Thyroid gland (tissue), 4 donors: ENCODE measurements around the gene BEND6. TPM values are rescaled to one million over a fixed set of nuclear protein-coding genes. Genes with fewer than 3 reads are reported as not detected.
"Not testable (repeated sequence)": the region's sequence is repeated elsewhere in the genome, so short reads cannot be mapped to it uniquely, and the experiment has no call there.

Experiments
- DNase-seq, 2 donors: peaks; one replicate each; pipeline ENCODE4 v3.0.0-alpha.2; 2019
- H3K27ac ChIP-seq, 3 donors: fragments of 200-600 bp; sonication (generic); 1 replicate in 2 of 3; 2 replicates in 1 of 3; pipeline ENCODE4 v1.5.1; 2016 to 2019; ENCODE audit warnings: mild to moderate bottlenecking in 1 of 3, moderate library complexity in 1 of 3
- H3K27me3 ChIP-seq: fragments of 200-600 bp; sonication (generic); one replicate; pipeline ENCODE4 v1.5.1; 2019
- H3K36me3 ChIP-seq, 2 donors: fragments of 200-600 bp; sonication (generic); one replicate each; pipeline ENCODE4 v1.5.1; 2016 to 2019
- H3K4me1 ChIP-seq, 2 donors: fragments of 200-600 bp; sonication (generic); one replicate each; pipeline ENCODE4 v1.5.1; 2017 to 2019
- H3K4me3 ChIP-seq, 3 donors: fragments of 200-600 bp; sonication (generic); replicated peaks in 1 of 3; 1 replicate in 2 of 3; 2 replicates in 1 of 3; pipeline ENCODE4 v1.5.1; 2016; ENCODE audit warnings: mild to moderate bottlenecking in 1 of 3
- H3K9me3 ChIP-seq: fragments of 200-600 bp; sonication (generic); one replicate; pipeline ENCODE4 v1.5.1; 2017
- CTCF ChIP-seq, 6 experiments: fragments of 200-600 bp in 3 of 6; fragments of 450-650 bp in 3 of 6; sonication (generic) in 3 of 6; IDR thresholded peaks; one replicate each; pipeline ENCODE4 v1.5.1; 2016 to 2019; ENCODE audit warnings: antibody characterized with exemption in 6 of 6, mild to moderate bottlenecking in 2 of 6, inconsistent platforms in 1 of 6, moderate library complexity in 1 of 6
- POLR2A ChIP-seq, 2 donors: fragments of 450-650 bp; IDR thresholded peaks; one replicate each; pipeline ENCODE4 v1.6.1; 2017; ENCODE audit warnings: antibody characterized with exemption in 2 of 2, mild to moderate bottlenecking in 2 of 2, moderate library complexity in 1 of 2
- WGBS, 2 donors: methylation state at CpG; one replicate each; pipeline ENCODE4 v1.1.5; 2017; 5-methylcytosine and 5-hydroxymethylcytosine counted together
- intact Hi-C: fragments of 100-400 bp; cut with DNase I; formaldehyde crosslinking; loops from one replicate; pipeline ENCODE4 v1.15.1; 2023
- total RNA-seq, 4 donors: library from RNA; depleted of rRNA; stranded (reverse); fragments of >200 nt; gene quantifications; one replicate each; pipeline ENCODE4 v1.2.3, GENCODE V29; 2016

Gene BEND6
- total RNA-seq, 4 donors from 2014 or later = 1.1 to 7.1 (median 3.0) TPM

GRCh38 chr6:56988145-56988544 is 33.2 kb downstream of the BEND6 start:
- WGBS, 2 donors = 94 to 95% methylated on average over 10 of the region's 10 CpGs
- H3K4me3 ChIP-seq = no peak overlapping the region
- H3K27ac ChIP-seq = no peak overlapping the region
- DNase-seq = no peak
- intact Hi-C loops = no loop called here
- H3K27me3 ChIP-seq = no peaks in the 10 kb centered on the region
- no peaks in the 10 kb centered on the region for H3K4me1 ChIP-seq
- no peak for TF ChIP-seq POLR2A (IDR thresholded peaks at IDR 0.05)
- H3K36me3 ChIP-seq = no peaks in the 10 kb centered on the region
- no peaks in the 10 kb centered on the region for H3K9me3 ChIP-seq

- WGBS, 2 donors = 72 to 80% methylated on average over 2 of the region's 2 CpGs
- intact Hi-C loops = no loop called here
- Histone ChIP-seq H3K4me1 (no peaks in the 10 kb centered on the region), H3K27me3 (no peaks in the 10 kb centered on the region), H3K4me3 (no peak overlapping the region), H3K27ac (no peak overlapping the region), H3K9me3 (no peaks in the 10 kb centered on the region), H3K36me3 (no peaks in the 10 kb centered on the region)
- no peak for DNase-seq
- TF ChIP-seq POLR2A (IDR thresholded peaks at IDR 0.05) (no peak), CTCF (IDR thresholded peaks at IDR 0.05) (no peak)
These were observed 37.1 kb downstream of the BEND6 start for GRCh38 chr6:56992036-56992435.

- TF ChIP-seq CTCF (IDR thresholded peaks at IDR 0.05) (no peak), POLR2A (IDR thresholded peaks at IDR 0.05) (no peak)
- 84 to 89% methylated on average over 1 of the region's 1 CpG for WGBS, 2 donors
- H3K9me3 ChIP-seq = no peaks in the 10 kb centered on the region
- no peak overlapping the region for H3K27ac ChIP-seq
- DNase-seq = no peak
- no peak overlapping the region for H3K4me3 ChIP-seq
- no peaks in the 10 kb centered on the region for H3K27me3 ChIP-seq
- no peaks in the 10 kb centered on the region for H3K36me3 ChIP-seq
- intact Hi-C loops = no loop called here
- no peaks in the 10 kb centered on the region for H3K4me1 ChIP-seq
These were observed 37.8 kb downstream of the BEND6 start for GRCh38 chr6:56992703-56993102.

GRCh38 chr6:56995347-56995902 is 40.5 kb downstream of the BEND6 start:
- Histone ChIP-seq H3K27me3 (no peaks in the 10 kb centered on the region), H3K4me1 (no peaks in the 10 kb centered on the region), H3K4me3 (no peak overlapping the region), H3K36me3 (no peaks in the 10 kb centered on the region), H3K9me3 (no peaks in the 10 kb centered on the region), H3K27ac (no peak overlapping the region)
- intact Hi-C loops = no loop called here
- WGBS, 2 donors = 84 to 89% methylated on average over 3 of the region's 3 CpGs
- DNase-seq = no peak
- TF ChIP-seq POLR2A (IDR thresholded peaks at IDR 0.05) (no peak), CTCF (IDR thresholded peaks at IDR 0.05) (no peak)

GRCh38 chr6:56996401-56996800 is 41.5 kb downstream of the BEND6 start:
- H3K4me3 ChIP-seq = no peak overlapping the region
- H3K4me1 ChIP-seq = no peaks in the 10 kb centered on the region
- H3K27me3 ChIP-seq = no peaks in the 10 kb centered on the region
- TF ChIP-seq CTCF (IDR thresholded peaks at IDR 0.05) (no peak), POLR2A (IDR thresholded peaks at IDR 0.05) (no peak)
- 76 to 90% methylated on average over 1 of the region's 1 CpG for WGBS, 2 donors
- intact Hi-C loops = no loop called here
- no peak for DNase-seq
- H3K27ac ChIP-seq = no peak overlapping the region
- H3K9me3 ChIP-seq = no peaks in the 10 kb centered on the region
- no peaks in the 10 kb centered on the region for H3K36me3 ChIP-seq

GRCh38 chr6:56999049-56999448 is 44.1 kb downstream of the BEND6 start:
- TF ChIP-seq POLR2A (IDR thresholded peaks at IDR 0.05) (no peak), CTCF (IDR thresholded peaks at IDR 0.05) (no peak)
- no peak overlapping the region for H3K27ac ChIP-seq
- H3K4me3 ChIP-seq = no peak overlapping the region
- no peak for DNase-seq
- H3K9me3 ChIP-seq = no peaks in the 10 kb centered on the region
- intact Hi-C loops = no loop called here
- H3K27me3 ChIP-seq = no peaks in the 10 kb centered on the region
- H3K4me1 ChIP-seq = no peaks in the 10 kb centered on the region
- H3K36me3 ChIP-seq = no peaks in the 10 kb centered on the region

- WGBS, 2 donors = 95 to 98% methylated on average over 16 of the region's 18 CpGs
- intact Hi-C loops, H3K36me3 ChIP-seq, H3K9me3 ChIP-seq, H3K4me1 ChIP-seq, H3K4me3 ChIP-seq, H3K27ac ChIP-seq, DNase-seq, H3K27me3 ChIP-seq: not testable (repeated sequence)
These were observed 44.8 kb downstream of the BEND6 start for GRCh38 chr6:56999748-57000147.
